GM12872 (cell line): ENCODE data around the gene SEPTIN7.

Experiments used
- CTCF ChIP-seq: IDR thresholded peaks from 3 replicates; pipeline ENCODE4 v1.5.1; 2011; ENCODE audit warnings: low read depth, mild to moderate bottlenecking, low read length, moderate library complexity; ENCODE audit not compliant: insufficient read depth

SEPTIN7 gene

GRCh38 chr7:35819954-35820703 lies 19.3 kb downstream of the SEPTIN7 start:
- no peak for TF ChIP-seq CTCF

- TF ChIP-seq CTCF: no peak
Measured at GRCh38 chr7:35820858-35821257, 20.0 kb downstream of the SEPTIN7 start.

- TF ChIP-seq CTCF: no peak
Measured at GRCh38 chr7:35823440-35823839, 22.6 kb downstream of the SEPTIN7 start.

GRCh38 chr7:35825974-35826373 lies 25.1 kb downstream of the SEPTIN7 start:
- no peak for TF ChIP-seq CTCF

- no peak for TF ChIP-seq CTCF
Measured at GRCh38 chr7:35826751-35827150, 25.9 kb downstream of the SEPTIN7 start.

GRCh38 chr7:35828817-35829216 lies 28.0 kb downstream of the SEPTIN7 start:
- TF ChIP-seq CTCF: no peak

GRCh38 chr7:35831208-35831607 lies 30.4 kb downstream of the SEPTIN7 start:
- TF ChIP-seq CTCF: no peak
